Activated T-cell treated with anti-CD3 and anti-CD28 coated beads, Interleukin-2, amount 50 U/mL, for 24 hours (primary cell): ENCODE measurements around the gene CHML.

Experiments used
- DNase-seq: peaks from one replicate; pipeline ENCODE4 v3.0.0-alpha.2; 2020
- H3K27ac Mint-ChIP-seq: 2 replicates; pipeline ENCODE4 v1.8.0; 2020; ENCODE audit warnings: mild to moderate bottlenecking, mixed read lengths
- H3K27me3 Mint-ChIP-seq: 2 replicates; pipeline ENCODE4 v1.8.0; 2020; ENCODE audit warnings: mixed read lengths
- H3K36me3 Mint-ChIP-seq: 2 replicates; pipeline ENCODE4 v1.8.0; 2020; ENCODE audit warnings: low read depth, mixed read lengths
- H3K4me1 Mint-ChIP-seq: 2 replicates; pipeline ENCODE4 v1.8.0; 2020; ENCODE audit warnings: low read depth, mixed read lengths
- H3K4me3 Mint-ChIP-seq: 2 replicates; pipeline ENCODE4 v1.8.0; 2020; ENCODE audit warnings: mild to moderate bottlenecking, moderate library complexity, mixed read lengths
- H3K9me3 Mint-ChIP-seq: 2 replicates; pipeline ENCODE4 v1.8.0; 2020; ENCODE audit warnings: mixed read lengths

Gene CHML

DNA sequence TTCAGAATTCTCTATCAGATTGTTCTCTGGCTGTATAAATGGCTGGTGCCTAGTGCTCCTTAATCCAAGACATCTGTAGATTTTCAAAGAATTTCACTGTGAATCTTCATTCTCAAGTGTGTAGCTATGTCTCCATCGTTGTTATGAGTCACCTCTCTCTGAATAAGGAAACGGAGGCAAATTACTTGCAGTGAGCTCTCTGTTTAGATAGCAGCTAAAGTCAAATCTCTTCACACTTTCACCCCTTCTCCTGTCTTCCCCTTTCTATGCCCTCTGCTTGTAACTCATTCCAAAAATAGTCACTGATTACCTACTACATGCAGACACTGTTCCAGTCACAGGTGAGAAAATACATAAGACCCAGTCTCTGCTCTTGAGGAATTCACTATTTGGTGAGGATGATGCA, 39.7 kb downstream of the CHML start:
- no peaks in the 10 kb centered on the region for H3K27me3 Mint-ChIP-seq
- peaks cover 15% of the 10 kb centered on the region for H3K36me3 Mint-ChIP-seq
- H3K9me3 Mint-ChIP-seq = no peaks in the 10 kb centered on the region
- no peak for DNase-seq
- no peak overlapping the region for H3K4me3 Mint-ChIP-seq
- peaks cover 3% of the 10 kb centered on the region for H3K4me1 Mint-ChIP-seq
- H3K27ac Mint-ChIP-seq = no peak overlapping the region

DNA sequence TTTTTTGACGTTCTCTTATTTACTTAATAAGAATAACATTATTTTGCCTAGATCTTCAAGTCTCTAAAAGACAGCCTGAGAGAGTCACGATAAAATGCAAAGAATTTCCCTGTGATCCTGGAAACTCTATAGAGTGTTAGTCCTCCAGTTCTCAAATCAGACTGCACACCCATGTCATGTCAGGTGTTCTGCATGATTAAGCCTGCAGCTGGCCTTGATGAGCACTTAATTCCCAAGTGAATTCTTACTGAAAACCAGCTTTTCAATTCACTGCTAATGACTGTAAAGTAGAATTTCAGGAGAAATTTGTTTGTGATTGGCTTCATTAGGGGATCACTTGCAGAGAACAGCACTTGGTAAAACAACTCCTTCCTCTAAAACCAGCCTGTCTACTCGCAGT, 41.9 kb downstream of the CHML start:
- H3K9me3 Mint-ChIP-seq = no peaks in the 10 kb centered on the region
- H3K36me3 Mint-ChIP-seq = peaks cover 28% of the 10 kb centered on the region
- peaks cover 9% of the 10 kb centered on the region for H3K4me1 Mint-ChIP-seq
- no peaks in the 10 kb centered on the region for H3K27me3 Mint-ChIP-seq
- no peak overlapping the region for H3K4me3 Mint-ChIP-seq
- no peak overlapping the region for H3K27ac Mint-ChIP-seq
- DNase-seq = no peak

DNA sequence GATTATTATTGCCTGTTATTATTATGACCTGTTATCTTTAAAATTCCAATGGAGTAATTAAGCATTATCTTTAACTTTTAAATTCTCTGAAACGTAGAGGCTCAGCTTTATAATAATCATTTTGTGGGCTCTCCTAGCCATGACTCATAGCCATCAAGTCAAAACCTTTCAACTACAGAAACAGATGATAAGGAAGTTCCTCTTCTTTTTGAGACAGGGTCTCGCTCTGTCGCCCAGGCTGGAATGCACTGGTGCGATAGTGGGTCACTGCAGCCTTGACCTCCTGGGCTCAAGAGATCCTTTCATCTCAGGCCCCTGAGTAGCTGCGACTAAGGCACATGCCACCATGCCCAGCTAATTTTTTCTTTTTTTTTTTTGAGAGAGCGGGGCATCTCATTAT, 43.5 kb downstream of the CHML start:
- DNase-seq = no peak
- Mint-ChIP-seq H3K27ac (no peak overlapping the region), H3K27me3 (no peaks in the 10 kb centered on the region), H3K4me1 (peaks cover 24% of the 10 kb centered on the region), H3K9me3 (no peaks in the 10 kb centered on the region), H3K36me3 (peaks cover 26% of the 10 kb centered on the region), H3K4me3 (no peak overlapping the region)

DNA sequence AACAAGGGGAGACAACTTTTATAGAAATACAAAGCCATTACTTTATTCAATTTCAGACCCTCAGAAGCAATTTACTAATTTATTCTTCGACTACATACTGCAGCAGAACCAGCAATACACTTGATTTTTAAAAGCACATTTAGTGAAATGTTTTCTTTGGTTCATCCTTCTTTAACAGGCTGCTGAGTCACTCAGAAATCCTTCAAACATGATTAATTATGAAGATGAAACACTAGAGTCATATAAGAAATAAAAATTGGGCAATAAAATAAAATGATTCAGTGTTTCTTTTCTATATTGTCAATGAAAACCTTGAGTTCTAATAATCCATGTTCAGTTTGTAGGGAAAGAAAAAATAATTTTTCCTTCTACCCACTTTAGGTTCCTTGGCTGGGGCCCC, 47.0 kb downstream of the CHML start:
- no peaks in the 10 kb centered on the region for H3K27me3 Mint-ChIP-seq
- no peak for DNase-seq
- peaks cover 23% of the 10 kb centered on the region for H3K36me3 Mint-ChIP-seq
- no peaks in the 10 kb centered on the region for H3K9me3 Mint-ChIP-seq
- H3K27ac Mint-ChIP-seq = peak overlapping the region; percentile 87
- H3K4me3 Mint-ChIP-seq = no peak overlapping the region
- H3K4me1 Mint-ChIP-seq = peaks cover 30% of the 10 kb centered on the region

DNA sequence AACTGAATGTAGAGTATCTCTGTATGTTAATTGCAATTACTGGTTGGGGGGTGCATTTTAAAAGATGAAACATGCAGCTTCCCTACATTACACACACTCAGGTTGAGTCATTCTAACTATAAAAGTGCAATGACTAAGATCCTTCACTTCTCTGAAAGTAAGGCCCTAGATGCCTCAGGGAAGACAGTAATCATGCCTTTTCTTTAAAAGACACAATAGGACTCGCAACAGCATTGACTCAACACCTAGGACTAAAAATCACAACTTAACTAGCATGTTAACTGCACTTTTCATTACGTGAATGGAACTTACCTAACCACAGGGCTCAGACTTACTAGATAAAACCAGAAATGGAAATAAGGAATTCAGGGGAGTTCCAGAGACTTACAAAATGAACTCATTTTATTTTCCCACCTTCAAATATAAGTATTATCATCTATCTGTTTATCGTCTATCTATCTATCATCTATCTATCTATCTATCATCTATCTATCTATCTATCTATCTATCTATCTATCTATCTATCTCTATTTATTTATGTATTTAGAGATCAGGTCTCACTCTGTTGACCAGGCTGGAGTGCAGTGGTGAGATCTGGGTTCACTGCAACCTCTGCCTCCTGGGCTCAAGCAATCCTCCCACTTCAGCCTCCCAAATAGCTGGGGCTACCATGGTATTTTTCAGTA, 47.8 kb downstream of the CHML start:
- Mint-ChIP-seq H3K4me1 (peaks cover 30% of the 10 kb centered on the region), H3K27ac (peak overlapping the region; percentile 87), H3K36me3 (peaks cover 22% of the 10 kb centered on the region), H3K4me3 (no peak overlapping the region), H3K9me3 (no peaks in the 10 kb centered on the region), H3K27me3 (no peaks in the 10 kb centered on the region)
- DNase-seq = no peak

DNA sequence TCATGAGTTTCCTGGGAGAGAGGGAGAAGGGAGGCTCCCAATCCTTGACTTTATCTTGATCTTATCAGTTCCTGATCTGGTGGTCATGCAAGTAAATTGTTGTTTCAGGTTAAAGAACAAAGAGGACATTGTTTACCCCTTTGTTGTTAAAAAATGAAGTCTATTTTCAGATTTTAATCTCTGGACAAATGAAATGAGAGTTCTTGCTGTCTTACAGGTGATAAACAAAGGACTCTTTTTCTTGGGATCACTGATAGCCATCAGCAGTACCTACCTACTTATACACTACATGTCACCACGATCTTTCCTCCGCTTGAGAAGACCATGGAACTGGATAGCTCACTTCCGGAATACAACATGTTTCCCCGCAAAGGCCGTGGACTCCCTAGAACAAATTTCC, 48.4 kb downstream of the CHML start:
- no peaks in the 10 kb centered on the region for H3K9me3 Mint-ChIP-seq
- peaks cover 18% of the 10 kb centered on the region for H3K36me3 Mint-ChIP-seq
- no peak overlapping the region for H3K4me3 Mint-ChIP-seq
- peak overlapping the region; percentile 87 for H3K27ac Mint-ChIP-seq
- H3K27me3 Mint-ChIP-seq = no peaks in the 10 kb centered on the region
- peaks cover 30% of the 10 kb centered on the region for H3K4me1 Mint-ChIP-seq
- no peak for DNase-seq

DNA sequence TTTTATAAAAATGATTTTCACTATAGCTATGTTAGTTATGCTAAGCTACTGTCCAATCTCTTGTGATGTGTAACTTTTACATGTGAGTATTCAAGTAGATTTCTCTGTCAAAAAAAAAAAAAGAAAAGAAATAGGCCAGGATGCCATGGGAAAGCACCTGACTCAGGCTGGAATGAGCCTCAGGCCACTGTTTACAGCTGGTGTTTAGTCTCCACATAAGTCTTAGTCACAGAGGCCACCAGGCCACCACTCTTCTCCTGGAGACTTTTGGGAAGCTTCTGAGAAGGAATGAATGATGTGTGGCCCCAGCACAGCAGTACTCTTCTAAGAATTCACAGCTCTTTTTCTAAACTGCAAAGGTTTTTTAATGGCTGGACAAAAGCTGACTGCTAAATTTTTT, 48.9 kb downstream of the CHML start:
- H3K36me3 Mint-ChIP-seq = peaks cover 17% of the 10 kb centered on the region
- peaks cover 30% of the 10 kb centered on the region for H3K4me1 Mint-ChIP-seq
- no peak for DNase-seq
- no peak overlapping the region for H3K4me3 Mint-ChIP-seq
- H3K27ac Mint-ChIP-seq = peak overlapping the region; percentile 87
- no peaks in the 10 kb centered on the region for H3K9me3 Mint-ChIP-seq
- no peaks in the 10 kb centered on the region for H3K27me3 Mint-ChIP-seq

DNA sequence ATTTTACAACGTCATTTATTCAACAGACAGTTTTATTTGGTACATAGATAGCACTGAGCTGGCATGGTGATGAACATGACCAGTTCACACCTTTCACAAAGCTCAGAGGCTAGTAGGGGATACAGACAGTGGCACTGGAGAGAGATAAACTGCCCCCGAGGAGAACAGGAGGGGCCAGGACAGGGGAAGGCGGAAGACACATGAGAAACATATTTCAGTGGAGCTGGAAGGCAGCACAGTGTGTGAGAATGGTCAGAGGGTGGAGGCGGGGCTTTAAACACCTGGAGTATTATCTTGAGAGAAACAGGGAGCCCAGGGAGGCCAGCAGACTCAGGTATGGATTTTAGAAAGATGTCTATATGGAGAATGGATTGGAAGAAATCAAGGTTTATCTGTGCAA, 49.5 kb downstream of the CHML start:
- peak overlapping the region; percentile 18 for H3K27ac Mint-ChIP-seq
- H3K4me3 Mint-ChIP-seq = no peak overlapping the region
- H3K36me3 Mint-ChIP-seq = peaks cover 13% of the 10 kb centered on the region

More for the DNA sequence above, 49.5 kb downstream of the CHML start:
- no peaks in the 10 kb centered on the region for H3K27me3 Mint-ChIP-seq
- no peak for DNase-seq
- H3K9me3 Mint-ChIP-seq = no peaks in the 10 kb centered on the region
- H3K4me1 Mint-ChIP-seq = peaks cover 30% of the 10 kb centered on the region
